Measurements from ENCODE around the gene ATXN2.

ATXN2 gene

DNA sequence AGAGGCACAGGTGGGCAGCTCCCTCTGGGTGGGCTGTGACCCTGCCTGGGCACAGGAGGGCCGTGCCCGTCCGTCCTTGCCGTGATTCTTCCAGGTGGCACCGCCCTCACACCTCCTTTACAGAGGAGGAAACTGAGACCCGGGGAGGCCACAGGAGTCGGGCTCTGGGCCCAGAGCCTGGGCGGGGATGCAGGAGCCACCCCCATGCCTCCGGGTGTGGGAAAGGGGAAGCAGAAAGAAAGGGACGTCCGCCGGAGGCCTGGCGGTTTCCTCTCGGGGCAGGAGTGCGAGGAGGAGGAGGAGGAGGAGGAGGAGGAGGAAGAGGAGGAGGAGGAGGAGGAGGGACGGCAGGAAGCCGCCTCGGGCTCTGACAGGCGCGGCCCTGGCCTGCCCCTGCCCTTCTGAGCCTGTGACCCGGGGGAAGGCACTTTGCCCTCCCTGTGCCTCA is 170.4 kb downstream of the ATXN2 start:
- TF ChIP-seq, protein P1, sequence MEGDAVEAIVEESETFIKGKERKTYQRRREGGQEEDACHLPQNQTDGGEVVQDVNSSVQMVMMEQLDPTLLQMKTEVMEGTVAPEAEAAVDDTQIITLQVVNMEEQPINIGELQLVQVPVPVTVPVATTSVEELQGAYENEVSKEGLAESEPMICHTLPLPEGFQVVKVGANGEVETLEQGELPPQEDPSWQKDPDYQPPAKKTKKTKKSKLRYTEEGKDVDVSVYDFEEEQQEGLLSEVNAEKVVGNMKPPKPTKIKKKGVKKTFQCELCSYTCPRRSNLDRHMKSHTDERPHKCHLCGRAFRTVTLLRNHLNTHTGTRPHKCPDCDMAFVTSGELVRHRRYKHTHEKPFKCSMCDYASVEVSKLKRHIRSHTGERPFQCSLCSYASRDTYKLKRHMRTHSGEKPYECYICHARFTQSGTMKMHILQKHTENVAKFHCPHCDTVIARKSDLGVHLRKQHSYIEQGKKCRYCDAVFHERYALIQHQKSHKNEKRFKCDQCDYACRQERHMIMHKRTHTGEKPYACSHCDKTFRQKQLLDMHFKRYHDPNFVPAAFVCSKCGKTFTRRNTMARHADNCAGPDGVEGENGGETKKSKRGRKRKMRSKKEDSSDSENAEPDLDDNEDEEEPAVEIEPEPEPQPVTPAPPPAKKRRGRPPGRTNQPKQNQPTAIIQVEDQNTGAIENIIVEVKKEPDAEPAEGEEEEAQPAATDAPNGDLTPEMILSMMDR (IDR thresholded peaks at IDR 0.05; ENCODE audit: control extremely low read depth, extremely low read depth, low read depth, missing control alignments) = no peak
- ChIA-PET CTCF (interaction anchor here (1.3 to 44.4 kb wide), 5 partner anchors 20 to 101 kb away, joined by 3 to 1216 read pairs (median 4); partner anchors contain the start of gene SH2B3), POLR2A (interaction anchor here (1.2 kb wide), 1 partner anchor 16 kb away, joined by 4 read pairs; no protein-coding TSS in a partner anchor)
- no peak for DNase-seq (ENCODE audit: extremely low spot score)

DNA sequence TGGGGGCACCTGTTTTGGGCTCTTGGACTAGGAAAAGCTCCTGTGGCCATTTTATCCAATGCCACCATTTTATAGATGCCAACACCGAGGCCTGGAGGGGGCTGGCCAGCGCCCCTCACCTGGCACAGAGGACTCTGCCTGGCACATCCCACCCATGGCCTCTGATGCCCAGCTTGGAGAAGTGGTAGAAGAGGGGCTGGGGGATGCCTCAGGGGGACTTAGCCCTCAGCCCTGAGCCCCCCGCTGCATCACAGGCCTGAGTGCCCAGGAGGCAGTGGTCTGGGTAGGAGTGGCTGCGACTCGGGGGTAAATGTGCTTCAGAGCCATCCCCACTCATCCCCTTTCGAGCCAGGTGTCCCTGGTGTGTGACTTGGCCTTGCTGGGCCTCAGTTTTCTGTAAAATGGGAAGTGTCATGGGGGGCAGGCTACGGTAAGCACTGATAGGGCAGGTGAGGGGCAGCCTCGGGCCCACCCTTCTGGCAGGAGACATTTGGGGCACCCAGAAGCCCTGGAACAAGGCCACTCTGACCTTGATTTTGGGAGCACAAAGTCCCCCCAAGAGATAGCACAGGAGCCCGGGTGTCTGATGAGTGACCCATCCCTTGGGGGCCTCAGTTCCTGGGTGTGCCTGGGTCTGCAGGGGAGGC is 170.9 kb downstream of the ATXN2 start:
- ChIA-PET POLR2A (interaction anchor here (1.1 kb wide), 1 partner anchor 19 kb away, joined by 3 read pairs; no protein-coding TSS in a partner anchor), CTCF (interaction anchor here (0.9 to 44.4 kb wide), 6 partner anchors 10 to 101 kb away, joined by 3 to 1216 read pairs (median 3); partner anchors contain the start of gene SH2B3)
- no peak for DNase-seq (ENCODE audit: extremely low spot score)
- TF ChIP-seq, protein P1 (IDR thresholded peaks at IDR 0.05; ENCODE audit: control extremely low read depth, extremely low read depth, low read depth, missing control alignments) = no peak

DNA sequence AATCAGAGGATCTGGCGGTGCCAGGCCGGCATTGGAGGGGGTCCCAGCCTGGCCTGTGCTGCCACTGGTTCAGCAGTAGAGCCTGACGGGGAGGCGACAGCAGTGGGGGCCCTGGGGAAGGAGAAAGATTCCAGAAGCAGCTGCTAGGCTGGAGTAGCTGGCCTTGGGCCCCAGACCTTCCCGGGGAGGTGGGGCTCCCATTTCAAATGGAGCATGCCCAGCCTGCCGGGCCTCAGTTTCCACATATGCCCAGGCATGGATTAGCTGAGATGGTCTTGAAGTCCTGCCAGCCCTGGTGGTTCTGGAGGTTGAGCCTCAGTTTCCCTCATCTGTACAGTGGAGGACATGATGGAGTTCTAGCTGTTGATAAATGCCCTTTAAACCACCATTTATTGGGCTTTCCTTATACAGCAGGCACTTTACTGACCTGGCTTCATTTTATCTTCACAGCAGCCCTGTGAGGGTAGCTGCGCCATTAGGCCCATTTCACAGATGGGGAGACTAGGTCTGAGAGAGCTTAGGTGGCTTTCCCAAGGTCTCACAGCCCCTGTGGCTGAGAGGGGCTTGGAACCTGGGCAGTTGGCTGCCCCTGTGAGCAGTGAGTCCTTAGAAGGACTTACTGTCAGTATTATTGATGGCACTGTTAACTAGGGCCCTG is 171.6 kb downstream of the ATXN2 start:
- ChIA-PET POLR2A (interaction anchor here (1.1 kb wide), 1 partner anchor 19 kb away, joined by 3 read pairs; no protein-coding TSS in a partner anchor), CTCF (interaction anchor here (0.9 to 44.4 kb wide), 6 partner anchors 9 to 102 kb away, joined by 3 to 1216 read pairs (median 3); partner anchors contain the start of gene SH2B3)
- TF ChIP-seq, protein P1 (IDR thresholded peaks at IDR 0.05; ENCODE audit: control extremely low read depth, extremely low read depth, low read depth, missing control alignments) = no peak
- DNase-seq (ENCODE audit: extremely low spot score) = no peak

DNA sequence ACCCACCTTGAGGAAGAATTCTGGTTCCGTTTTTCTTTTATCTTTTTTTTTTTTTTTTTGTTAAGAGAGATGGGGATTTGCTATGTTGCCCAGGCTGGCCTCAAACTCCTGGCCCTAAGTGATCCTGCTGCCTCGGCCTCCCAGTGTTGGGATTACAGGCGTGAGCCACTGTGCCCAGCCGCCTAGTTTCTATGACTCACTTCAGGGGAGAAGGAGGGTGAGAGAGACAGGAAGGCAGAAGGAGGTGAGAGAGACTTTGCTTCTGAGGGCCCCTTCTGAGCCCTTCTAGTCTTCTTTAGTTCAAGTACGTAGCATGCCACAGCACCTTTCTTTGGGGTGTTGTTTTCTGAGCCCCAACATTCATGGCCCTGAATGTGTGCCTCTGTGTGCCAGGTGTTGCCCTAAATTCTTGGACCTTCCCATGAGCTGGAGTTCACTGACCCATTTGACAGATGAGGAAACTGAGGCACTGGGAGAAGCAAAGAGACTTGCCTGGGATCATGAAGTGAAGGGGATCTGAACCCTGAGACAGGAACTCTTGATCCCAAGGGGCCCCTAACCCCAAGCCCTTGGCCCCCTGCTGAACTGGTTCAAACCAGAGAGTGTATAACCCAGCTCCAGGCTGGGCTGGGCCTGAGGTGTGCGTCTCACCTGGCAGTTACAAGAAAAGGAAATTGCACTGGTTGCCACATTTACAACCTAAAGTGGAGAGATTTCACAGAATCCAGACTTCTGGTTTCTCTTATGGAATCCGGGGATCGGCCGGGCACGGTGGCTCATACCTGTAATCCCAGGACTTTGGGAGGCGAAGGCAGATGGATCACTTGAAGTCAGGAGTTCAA is 172.6 kb downstream of the ATXN2 start:
- DNase-seq (ENCODE audit: extremely low spot score) = no peak
- TF ChIP-seq, protein P1 (IDR thresholded peaks at IDR 0.05; ENCODE audit: control extremely low read depth, extremely low read depth, low read depth, missing control alignments) = no peak
- ChIA-PET POLR2A (interaction anchor here (0.9 to 1.1 kb wide), 2 partner anchors 18 to 20 kb away, joined by 3 read pairs; no protein-coding TSS in a partner anchor), CTCF (interaction anchor here (1.3 to 44.4 kb wide), 8 partner anchors 8 to 25 kb away, joined by 3 to 1216 read pairs (median 10); partner anchors contain the start of gene SH2B3)

DNA sequence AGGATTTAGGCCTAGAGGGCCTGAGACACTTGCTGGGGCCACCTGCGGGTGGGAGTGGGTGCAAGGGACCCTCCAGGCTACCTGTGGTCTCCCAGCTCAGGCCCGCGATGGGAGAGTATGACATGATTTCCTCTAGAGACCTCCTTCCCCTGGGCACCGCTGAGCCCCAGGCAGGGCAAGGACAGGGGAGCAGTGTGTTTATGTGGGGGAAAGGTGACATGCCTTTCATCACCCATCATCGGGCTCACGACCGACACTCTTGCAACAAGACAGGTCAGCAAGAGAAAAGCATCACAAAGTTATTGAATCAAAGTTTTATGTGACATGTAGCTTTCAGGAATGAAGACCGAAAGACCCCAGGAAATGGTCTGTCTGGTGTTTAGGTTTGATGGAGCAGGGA is 173.5 kb downstream of the ATXN2 start:
- CTCF ChIA-PET = interaction anchor here (1.2 to 44.4 kb wide), 8 partner anchors 9 to 30 kb away, joined by 3 to 1216 read pairs (median 5); partner anchors contain the start of gene SH2B3
- POLR2A ChIA-PET = no interaction called here
- no peak for DNase-seq (ENCODE audit: extremely low spot score)
- TF ChIP-seq, protein P1 (IDR thresholded peaks at IDR 0.05; ENCODE audit: control extremely low read depth, extremely low read depth, low read depth, missing control alignments) = no peak
